GM18520 (cell line): ENCODE measurements around the gene HJURP.

Experiments used
- ATAC-seq: cut with Tn5 transposase; IDR thresholded peaks from one replicate; pipeline ENCODE4 v1.9.1; 2021; ENCODE audit not compliant: unreplicated experiment

The HJURP gene

GRCh38 chr2:233794128-233794658 is 60.1 kb downstream of the HJURP start:
- ATAC-seq, result no peak

DNA sequence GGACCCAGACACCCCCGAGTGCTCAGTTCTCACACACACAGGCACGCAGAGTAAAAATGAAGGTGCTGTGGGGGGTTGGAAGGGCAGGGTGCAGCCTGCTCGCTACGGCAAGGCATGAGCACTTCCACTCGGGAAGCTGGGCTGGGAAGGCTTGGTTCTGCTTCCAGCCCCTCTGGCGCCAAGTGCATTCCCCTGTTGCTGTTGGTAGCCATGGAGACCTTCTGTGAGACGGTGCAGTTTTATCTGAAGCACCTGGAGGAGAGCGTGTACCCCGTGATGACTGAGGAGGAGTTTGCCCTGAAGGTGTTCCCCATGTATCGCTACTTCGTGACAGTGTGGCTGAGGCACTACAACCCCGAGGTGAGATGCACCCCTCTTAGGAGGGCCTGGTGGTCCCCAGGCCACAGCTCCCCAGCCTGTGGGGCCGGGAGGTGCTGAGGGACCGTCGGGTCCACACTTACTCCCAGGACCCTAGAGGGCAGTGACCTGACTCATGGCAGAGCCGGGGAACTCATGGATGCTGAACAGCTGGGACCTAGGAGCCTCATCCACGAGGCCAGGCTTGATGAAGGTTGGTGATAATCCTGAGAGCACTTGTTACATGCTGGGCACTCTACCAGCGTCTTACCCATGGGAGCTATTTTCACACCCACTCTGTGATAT is 60.7 kb downstream of the HJURP start:
- no peak for ATAC-seq

- ATAC-seq, result no peak
Measured at GRCh38 chr2:233792720-233793119, 61.6 kb downstream of the HJURP start.

GRCh38 chr2:233791883-233792329 is 62.4 kb downstream of the HJURP start:
- ATAC-seq, result no peak

- ATAC-seq, result no peak
Measured at GRCh38 chr2:233791151-233791882, 63.0 kb downstream of the HJURP start.

- no peak for ATAC-seq
Measured at GRCh38 chr2:233789554-233789953, 64.8 kb downstream of the HJURP start.
